ENCODE results near the gene DCXR. TPM values are rescaled to one million over a fixed set of nuclear protein-coding genes. Genes with fewer than 3 reads are reported as not detected.

DCXR gene
- total RNA-seq, 1 donor from 2014 or later = 118 TPM

DNA sequence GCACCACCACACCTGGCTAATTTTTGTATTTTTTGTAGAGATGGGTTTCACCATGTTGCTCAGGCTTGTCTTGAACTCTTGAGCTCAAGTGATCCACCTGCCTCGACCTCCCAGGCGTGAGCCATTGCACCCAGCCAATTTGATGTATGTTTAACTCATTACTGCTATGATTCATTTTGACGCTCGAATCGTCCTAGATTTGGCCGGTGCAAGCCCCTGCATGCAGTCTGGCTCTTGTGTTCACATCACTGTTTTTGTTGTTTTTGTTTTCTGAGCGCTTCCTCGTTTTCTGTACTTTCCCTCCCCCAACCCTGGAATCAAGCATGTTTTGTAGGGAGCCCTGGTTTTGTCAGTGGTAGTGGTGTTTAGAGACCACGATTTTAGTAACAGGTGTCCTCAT, 35.9 kb upstream of the DCXR start:
- intact Hi-C loops (cut with micrococcal nuclease) = no loop called here

DNA sequence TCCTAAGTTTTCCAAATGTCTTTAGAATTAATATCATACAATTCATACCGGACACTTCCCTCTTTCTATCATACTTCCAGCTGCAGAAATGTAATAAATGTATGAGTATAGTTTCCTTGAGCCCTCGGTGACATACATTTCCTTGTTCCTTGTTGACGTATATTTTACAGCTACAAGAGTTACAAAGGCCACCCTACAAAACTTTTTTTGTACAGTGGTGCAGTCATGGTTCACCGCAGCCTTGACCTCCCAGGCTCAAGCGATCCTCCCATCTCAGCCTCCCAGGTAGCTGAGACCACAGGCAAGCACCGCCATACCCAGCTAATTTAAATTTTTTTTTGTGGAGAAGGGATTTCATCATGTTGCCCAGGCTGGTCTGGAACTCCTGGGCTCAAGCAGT, 35.3 kb upstream of the DCXR start:
- intact Hi-C loops (cut with micrococcal nuclease) = no loop called here

GRCh38 chr17:82070611-82071010, 33.1 kb upstream of the DCXR start:
- intact Hi-C loops (cut with micrococcal nuclease) = no loop called here

DNA sequence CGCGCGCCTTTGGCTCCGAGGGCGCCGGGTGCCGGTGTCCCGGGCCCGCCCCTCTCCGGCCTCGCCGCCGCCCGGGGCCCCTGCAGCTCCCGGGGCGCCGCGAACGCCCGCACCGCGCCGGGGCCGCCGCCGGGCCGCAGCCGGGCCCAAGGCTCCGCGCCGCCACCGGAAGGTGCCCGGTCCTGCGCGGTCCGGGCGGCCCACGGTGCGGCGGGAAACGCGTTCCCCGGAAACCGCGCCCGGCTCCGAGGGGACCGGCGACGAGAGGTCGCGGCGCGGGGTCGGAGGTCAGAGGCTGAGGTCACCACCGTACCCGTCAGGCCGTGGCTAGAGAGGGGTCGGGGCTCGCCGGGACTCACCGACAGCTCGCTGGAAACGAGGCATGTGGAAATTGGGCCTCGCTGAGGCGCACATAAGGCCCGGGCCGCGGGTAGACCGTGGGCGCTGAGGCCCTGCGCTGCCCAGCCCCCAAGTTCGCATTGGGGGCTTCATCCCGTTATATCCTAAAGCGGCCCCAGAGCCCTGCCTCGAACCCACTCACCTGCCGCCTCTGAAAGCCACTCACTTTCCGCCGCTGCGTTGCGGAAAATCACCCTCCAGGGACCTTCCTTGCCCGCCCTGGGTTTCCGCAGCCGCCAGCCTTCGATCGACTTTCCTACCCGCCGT, 28.3 kb upstream of the DCXR start, which contains the start of gene DUS1L:
Gene DUS1L, minus strand, starts transcription at position 167 of the 666 bp plus-strand sequence. CDS start 745 bp downstream, outside the sequence.
- intact Hi-C loops (cut with micrococcal nuclease) = no loop called here

DNA sequence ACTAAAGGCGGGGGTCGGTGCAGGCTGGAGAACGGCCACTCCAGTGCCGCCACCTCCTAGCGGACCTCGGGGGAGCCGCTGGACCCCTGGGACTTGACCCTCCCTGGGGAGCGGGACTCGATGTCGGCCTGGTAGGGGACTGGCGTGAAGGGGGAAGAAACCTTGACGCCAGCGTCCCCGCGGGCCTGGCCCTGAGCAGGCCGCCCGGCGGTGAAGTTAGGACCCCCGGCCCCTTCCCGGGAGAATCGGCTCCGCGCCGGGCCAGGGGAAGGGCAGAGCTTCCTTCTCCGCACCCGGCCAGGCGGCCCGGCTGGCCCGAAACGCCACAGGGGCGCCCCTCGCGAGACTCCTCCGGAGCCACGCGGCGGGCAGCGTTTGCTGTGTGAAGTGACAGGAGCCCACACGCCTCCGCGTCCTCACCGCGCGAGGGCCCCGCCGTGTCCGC, 27.7 kb upstream of the DCXR start:
- intact Hi-C loops (cut with micrococcal nuclease) = no loop called here

DNA sequence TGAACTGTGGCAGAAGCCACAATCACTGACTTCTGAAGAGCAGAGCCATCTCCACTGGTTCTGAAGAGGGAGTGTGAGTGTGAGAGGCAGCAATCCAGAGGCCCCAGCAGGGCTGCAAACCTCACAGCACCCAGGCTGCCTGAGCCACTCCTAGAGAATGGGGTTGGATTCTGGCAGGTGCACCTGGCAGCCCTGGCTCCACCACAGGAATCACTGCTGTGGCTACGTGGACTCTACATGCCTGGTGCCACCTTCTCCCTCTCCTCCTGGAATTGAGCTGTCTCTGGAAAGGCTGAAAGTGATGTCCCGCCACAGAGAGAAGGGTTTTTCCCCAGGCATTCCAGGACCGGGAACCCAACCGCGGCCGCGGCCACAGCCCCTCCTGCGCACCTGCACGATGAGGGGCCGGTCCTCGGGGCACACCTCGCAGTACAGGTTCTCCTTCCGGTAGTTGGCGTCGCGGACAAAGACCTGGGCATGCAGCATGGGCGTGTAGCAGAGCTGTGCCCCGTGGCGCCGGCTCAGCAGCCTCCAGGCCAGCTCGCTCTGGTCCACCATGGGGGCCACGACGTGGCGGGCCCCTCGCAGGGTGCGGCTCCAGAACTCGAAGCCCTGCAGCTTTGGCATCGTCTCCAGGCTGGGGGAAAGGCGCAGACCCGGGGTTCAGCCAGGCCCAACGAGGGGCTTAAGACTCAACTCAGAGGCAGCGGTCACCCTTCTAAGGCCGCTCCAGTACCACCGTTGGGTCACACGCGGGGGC, 27.1 kb upstream of the DCXR start:
- intact Hi-C loops (cut with micrococcal nuclease) = no loop called here

DNA sequence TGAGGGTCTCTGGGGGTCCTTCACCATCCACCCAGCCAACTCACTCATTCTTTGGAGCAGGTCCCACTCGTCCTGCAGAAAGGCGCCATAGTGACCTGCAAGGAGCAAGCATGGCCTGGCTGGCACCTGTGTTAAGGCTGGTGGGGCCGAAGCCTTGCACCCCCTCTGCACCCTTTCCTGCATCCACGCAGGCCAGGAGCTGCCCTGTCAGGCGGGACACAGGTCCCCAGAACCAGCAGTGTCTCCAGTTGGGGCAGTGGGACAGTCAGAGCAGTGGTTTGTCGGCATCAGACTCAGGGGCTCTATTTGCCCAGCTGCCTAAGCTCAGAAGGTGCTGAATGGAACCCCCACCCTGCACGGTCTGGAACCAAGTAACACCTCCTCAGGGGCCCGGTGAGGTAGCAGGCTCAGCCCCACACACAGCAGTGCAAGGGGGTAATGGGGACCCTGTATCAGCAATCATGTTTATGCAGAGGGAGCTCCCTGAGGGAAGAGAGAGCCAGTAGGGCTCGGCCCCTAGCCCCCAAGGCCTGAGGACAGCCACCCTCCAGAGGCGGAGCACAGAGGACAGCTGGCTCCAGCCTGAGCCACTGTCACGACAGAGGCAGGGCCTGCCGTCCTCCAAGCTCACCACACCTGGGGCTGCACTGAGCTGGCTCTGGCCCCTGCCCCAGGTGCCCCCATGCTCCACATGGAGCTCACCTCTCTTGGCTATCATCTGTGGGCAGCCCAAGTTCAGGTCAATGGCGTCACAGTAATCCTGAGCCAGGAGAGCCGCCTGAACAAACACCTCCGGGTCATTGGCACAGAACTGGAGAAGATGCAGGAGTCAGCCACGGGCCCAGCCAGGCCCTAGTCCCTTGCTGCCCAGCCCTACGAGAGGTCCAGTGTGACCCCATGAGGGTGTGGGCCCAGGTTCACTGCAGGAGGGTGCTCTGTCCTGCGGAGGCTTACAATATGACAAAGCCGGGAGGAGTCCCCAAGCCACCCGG, 26.2 kb upstream of the DCXR start:
- intact Hi-C loops (cut with micrococcal nuclease) = no loop called here

DNA sequence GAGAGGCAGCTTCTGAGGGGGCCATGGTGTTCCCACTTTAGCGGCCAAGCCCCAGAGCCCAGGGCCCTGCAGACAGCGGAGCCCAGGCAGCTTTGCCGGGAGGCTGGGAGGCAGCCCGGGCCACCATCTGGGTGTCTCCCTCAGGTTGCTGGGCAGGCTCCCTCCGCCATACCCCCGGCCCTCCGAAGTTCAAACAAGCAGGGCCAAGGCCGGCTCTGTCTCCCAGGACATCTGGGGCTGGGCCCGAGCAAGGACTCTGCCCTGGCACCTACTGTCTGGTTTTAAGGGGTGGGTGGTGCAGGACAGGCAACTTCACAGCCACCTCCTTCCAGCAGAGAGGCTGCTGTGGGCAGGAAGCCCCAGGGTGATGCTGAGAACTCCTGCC, 25.5 kb upstream of the DCXR start:
- intact Hi-C loops (cut with micrococcal nuclease) = no loop called here

- intact Hi-C loops (cut with micrococcal nuclease) = no loop called here
Measured at GRCh38 chr17:82062076-82062983, 24.8 kb upstream of the DCXR start.

- intact Hi-C loops (cut with micrococcal nuclease) = no loop called here
Measured at GRCh38 chr17:82061047-82061925, 23.8 kb upstream of the DCXR start.

DNA sequence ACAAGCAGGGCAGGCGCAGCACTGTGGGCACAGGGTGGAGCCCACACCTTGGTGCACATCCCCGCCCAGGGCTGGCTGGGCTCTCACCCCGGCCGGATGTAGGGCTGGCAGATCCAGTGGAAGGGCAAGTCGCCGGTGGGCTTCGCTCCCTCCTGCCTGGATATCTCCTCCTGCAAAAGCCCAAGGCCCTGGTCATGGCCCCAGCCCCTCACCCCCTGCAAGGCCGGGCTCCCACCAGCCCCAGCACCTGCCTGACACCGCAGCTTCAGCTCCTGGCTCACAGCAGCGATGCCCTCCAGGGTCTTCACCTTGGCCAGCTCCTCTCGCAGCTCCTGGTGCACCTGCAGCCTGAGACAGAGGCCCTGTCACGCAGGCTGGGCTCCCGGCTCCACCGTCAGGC, 23.1 kb upstream of the DCXR start:
- intact Hi-C loops (cut with micrococcal nuclease) = no loop called here

DNA sequence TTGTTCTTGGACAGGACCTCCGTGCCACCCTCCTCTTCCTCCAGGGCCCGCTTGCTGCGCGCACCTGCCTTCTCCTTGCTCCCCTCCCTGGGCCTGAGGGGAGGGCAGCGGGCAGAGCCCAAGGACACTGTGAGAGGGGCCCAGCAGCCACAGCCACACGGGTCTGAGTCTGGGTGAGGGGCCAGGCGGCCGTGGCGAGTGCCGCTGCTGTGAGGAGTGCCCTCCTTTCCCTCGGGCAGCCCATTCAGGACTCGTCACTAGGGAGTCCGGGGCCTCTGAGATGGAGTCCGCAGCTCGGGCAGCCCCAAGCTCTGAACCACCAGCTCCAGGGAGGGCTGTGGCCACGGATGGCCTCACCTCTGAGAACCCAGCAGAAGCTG, 22.5 kb upstream of the DCXR start:
- intact Hi-C loops (cut with micrococcal nuclease) = no loop called here

DNA sequence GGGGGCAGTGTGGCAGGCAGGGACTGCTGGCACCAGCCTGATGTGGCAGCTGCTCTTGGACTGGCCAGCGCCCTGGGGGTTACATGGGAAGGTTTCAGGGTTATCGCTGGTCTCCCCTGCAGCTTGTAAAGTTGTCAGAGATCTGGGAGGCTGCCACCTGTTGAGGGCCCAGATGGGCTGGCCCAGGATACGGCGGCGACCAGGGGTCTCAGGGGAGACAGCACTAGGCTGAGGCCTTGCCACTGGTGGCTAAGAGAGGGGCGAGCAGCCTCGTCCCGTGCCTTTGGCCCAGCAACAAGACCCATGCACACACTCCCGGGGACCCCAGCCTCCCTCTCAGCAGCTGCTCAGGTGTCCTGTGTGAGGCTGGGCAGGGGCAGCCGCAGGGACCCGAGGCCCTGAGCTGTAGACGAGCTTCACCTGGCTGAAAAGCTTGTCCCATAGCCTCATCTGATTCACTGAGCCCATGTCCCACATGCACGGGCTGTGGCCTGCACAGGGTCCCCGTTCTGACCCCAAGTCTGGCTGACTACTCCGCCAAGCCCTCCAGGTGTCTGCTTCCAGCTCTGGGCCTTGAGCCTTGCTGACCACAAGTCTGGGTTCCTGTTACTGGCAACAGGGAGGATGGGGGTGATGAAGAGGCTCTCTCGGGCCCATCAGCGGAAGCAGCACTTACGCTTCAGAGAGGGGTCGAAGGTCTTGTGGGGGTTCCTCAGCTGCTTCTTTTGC, 21.9 kb upstream of the DCXR start:
- intact Hi-C loops (cut with micrococcal nuclease) = no loop called here

DNA sequence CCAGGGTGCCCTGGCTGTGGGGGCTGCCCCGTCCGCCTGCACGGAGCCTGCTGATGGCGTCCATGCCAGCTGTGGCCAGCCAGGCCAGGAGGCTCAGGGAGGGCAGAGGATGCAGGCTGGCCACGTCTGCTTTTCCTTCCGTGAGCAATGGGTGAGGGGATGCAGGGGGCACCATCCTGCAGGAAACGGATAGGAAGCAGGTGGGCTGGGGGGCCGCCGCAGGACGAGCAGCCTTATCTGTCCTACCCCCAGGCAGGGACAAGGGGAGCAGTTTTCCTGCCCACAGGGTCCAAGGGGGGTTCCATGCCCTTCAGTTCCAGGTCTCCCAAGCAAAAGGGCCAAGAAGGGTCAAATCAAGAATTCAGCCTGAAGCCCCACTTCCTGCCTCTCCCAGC, 21.4 kb upstream of the DCXR start:
- intact Hi-C loops (cut with micrococcal nuclease) = no loop called here

DNA sequence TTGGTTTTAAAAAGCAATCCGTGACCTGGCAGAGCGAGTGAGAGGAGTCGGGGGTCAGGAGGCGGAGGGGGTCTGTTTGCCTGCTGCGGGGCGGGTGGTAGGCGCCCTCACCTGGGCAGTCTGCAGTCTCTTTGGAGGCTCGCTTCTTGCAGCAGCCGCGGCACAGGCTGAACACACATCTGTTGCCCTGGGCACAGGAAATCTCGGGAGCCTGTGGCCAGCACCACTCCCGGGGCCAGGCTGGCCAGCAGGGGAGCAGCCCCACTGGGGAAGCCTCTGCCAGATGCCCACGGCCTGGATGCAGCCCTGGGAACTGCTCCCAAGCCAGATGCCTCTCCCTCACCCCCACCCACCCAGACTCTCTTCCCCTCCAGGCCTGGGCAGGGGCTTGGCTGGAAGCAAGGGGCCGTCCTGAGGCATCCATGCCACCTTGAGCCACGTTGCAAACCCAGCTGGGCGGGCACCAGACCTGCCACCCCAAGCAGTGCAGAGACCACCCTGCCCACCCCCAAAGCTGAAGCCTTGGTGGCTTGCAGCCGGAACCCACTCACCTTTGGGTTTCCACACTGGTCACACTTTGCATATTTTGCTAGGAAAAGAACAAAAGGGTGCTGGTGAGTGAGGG, 20.8 kb upstream of the DCXR start:
- intact Hi-C loops (cut with micrococcal nuclease) = no loop called here

DNA sequence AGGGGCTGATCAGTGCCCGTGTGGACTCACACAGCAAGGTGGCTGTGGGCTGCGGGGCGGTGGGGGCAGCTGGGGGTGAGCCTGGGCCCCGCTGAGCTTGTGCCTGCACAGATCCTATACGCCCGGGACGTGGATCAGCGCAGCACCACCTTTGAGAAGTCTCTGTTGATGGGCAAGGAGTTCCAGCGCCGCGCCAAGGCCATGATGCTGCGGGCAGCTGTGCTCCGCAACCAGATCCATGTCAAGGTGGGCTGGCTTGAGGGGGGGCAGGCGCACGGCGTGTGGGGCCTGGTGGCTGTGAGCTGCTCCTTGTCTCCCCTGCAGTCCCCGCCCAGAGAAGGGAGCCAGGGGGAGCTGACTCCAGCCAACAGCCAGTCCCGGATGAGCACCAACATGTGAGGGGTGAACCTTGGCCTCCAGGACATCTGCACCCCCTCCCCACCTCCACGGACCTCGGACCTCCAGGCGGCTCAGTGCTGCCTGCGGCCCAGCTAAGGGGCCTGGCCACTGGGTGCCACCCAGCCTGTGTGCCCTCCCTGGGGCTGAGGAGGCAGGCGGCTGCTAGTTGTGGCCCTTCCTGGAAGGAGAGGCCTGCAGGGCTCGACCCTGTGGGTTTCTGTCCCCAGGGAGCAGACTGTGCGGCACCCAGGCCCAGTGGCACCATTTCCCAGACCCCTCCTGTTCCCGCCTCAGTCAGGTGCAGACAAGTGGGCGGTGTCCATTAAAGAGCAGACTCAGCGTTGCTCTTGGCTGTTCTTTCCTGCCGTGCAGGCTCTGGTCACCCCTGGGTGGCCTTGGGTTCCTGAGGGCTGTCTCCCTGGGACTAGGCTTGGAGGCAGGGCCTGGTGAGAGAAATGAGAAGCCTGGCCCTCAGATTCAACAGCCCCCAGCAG, 19.5 kb upstream of the DCXR start:
- intact Hi-C loops (cut with micrococcal nuclease) = no loop called here

DNA sequence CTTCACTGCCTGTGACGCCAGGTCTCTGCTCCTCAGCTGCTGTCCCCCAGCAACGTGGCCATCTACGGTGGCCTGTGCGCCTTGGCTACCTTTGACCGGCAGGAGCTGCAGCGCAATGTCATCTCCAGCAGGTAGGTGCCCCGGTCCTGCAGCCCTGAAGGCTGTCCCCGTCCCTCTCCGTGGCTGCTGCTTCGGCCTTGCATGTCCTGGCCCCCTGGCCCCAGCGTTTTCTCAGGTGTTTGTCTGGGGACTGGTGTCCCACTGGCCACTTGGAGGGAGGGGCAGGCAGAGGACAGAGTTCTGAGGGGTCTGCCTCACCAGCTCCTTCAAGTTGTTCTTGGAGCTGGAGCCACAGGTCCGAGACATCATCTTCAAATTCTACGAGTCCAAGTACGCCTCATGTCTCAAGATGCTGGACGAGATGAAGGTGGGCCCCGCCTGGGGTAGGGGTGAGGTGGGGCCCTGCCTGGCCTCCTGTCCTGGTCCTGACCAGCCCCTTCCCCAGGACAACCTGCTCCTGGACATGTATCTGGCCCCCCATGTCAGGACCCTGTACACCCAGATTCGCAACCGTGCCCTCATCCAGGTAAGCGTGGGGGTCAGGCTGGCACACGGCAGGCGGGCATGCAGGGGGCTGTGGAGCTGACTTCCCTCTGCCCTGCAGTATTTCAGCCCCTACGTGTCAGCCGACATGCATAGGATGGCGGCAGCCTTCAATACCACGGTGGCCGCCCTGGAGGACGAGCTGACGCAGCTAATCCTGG, 18.6 kb upstream of the DCXR start:
- intact Hi-C loops (cut with micrococcal nuclease) = no loop called here

Data from T-helper 2 cell treated with Interferon-gamma antibody and Interleukin-4, amounts not matched to agents 100 ng/mL and 5 ng/mL, for 36 hours (primary cell).